Right atrium auricular region (tissue), 2 donors: ENCODE data around the gene GCH1. TPM values are rescaled to one million over a fixed set of nuclear protein-coding genes. Genes with fewer than 3 reads are reported as not detected.

Experiments
- DNase-seq: peaks from one replicate; pipeline ENCODE4 v3.0.0-alpha.2; 2019; ENCODE audit warnings: low spot score
- H3K27ac ChIP-seq, 2 donors: fragments of 200-600 bp; sonication (generic); 1 replicate in 1 of 2; 2 replicates in 1 of 2; pipeline ENCODE4 v1.5.1; 2016 to 2019
- H3K27me3 ChIP-seq, 2 donors: fragments of 200-600 bp; sonication (generic); one replicate each; pipeline versions ENCODE4 v1.5.1 to v1.6.0; 2017 to 2019
- H3K36me3 ChIP-seq: fragments of 200-600 bp; sonication (generic); one replicate; pipeline ENCODE4 v1.5.1; 2016
- H3K4me1 ChIP-seq, 2 donors: fragments of 200-600 bp; sonication (generic); one replicate each; pipeline versions ENCODE4 v1.5.1 to v1.6.0; 2017 to 2019
- H3K4me3 ChIP-seq, 2 donors: fragments of 200-600 bp; sonication (generic); 1 replicate in 1 of 2; 2 replicates in 1 of 2; pipeline ENCODE4 v1.5.1; 2017 to 2019; ENCODE audit warnings: mild to moderate bottlenecking in 1 of 2, moderate library complexity in 1 of 2
- H3K9me3 ChIP-seq, 2 donors: fragments of 200-600 bp; sonication (generic); one replicate each; pipeline ENCODE4 v1.5.1; 2019
- CTCF ChIP-seq, 2 donors: fragments of 200-600 bp; sonication (generic); IDR thresholded peaks; one replicate each; pipeline ENCODE4 v1.5.1; 2019; ENCODE audit warnings: antibody characterized with exemption in 2 of 2
- total RNA-seq, 2 donors: library from RNA; depleted of rRNA; stranded (reverse); fragments of >200 nt; gene quantifications; one replicate each; pipeline ENCODE4 v1.1.0, GENCODE V29; 2016

The GCH1 gene
- total RNA-seq, 2 donors from 2014 or later: 2.4 to 3.8 TPM

GRCh38 chr14:54834727-54835126, 67.9 kb downstream of the GCH1 start:
- Histone ChIP-seq H3K36me3 (no peaks in the 10 kb centered on the region), H3K4me3 (no peak overlapping the region), H3K27me3 (no peaks in the 10 kb centered on the region), H3K27ac (no peak overlapping the region), H3K9me3 (no peaks in the 10 kb centered on the region), H3K4me1 (no peaks in the 10 kb centered on the region)
- DNase-seq: no peak
- TF ChIP-seq CTCF (IDR thresholded peaks at IDR 0.05): no peak

GRCh38 chr14:54834081-54834480, 68.5 kb downstream of the GCH1 start:
- no peak for DNase-seq
- no peak for TF ChIP-seq CTCF (IDR thresholded peaks at IDR 0.05)
- H3K27me3 ChIP-seq: no peaks in the 10 kb centered on the region
- no peak overlapping the region for H3K27ac ChIP-seq
- H3K9me3 ChIP-seq: no peaks in the 10 kb centered on the region
- H3K4me1 ChIP-seq: no peaks in the 10 kb centered on the region
- H3K36me3 ChIP-seq: no peaks in the 10 kb centered on the region
- no peak overlapping the region for H3K4me3 ChIP-seq

- no peaks in the 10 kb centered on the region for H3K9me3 ChIP-seq
- no peak overlapping the region for H3K4me3 ChIP-seq
- DNase-seq: no peak
- no peaks in the 10 kb centered on the region for H3K36me3 ChIP-seq
- H3K27ac ChIP-seq: no peak overlapping the region
- no peaks in the 10 kb centered on the region for H3K4me1 ChIP-seq
- TF ChIP-seq CTCF (IDR thresholded peaks at IDR 0.05): no peak
- no peaks in the 10 kb centered on the region for H3K27me3 ChIP-seq
Measured at GRCh38 chr14:54830650-54831049, 72.0 kb downstream of the GCH1 start.

- TF ChIP-seq CTCF (IDR thresholded peaks at IDR 0.05): no peak
- Histone ChIP-seq H3K27ac (no peak overlapping the region), H3K36me3 (no peaks in the 10 kb centered on the region), H3K9me3 (peaks cover 0 to 7% of the 10 kb centered on the region in 2 donors), H3K4me1 (no peaks in the 10 kb centered on the region), H3K4me3 (no peak overlapping the region), H3K27me3 (no peaks in the 10 kb centered on the region)
- no peak for DNase-seq
Measured at GRCh38 chr14:54829486-54830224, 73.0 kb downstream of the GCH1 start.

- TF ChIP-seq CTCF (IDR thresholded peaks at IDR 0.05): no peak
- Histone ChIP-seq H3K36me3 (no peaks in the 10 kb centered on the region), H3K4me3 (no peak overlapping the region), H3K4me1 (no peaks in the 10 kb centered on the region), H3K27ac (no peak overlapping the region), H3K27me3 (no peaks in the 10 kb centered on the region), H3K9me3 (peaks cover 0 to 23% of the 10 kb centered on the region in 2 donors)
- DNase-seq: no peak
Measured at GRCh38 chr14:54828037-54828436, 74.6 kb downstream of the GCH1 start.
